Liver (tissue), 9 donors: ENCODE measurements around the gene MYO7B. TPM values are rescaled to one million over a fixed set of nuclear protein-coding genes. Genes with fewer than 3 reads are reported as not detected.

Experiments
- DNase-seq: peaks from one replicate; pipeline ENCODE4 v3.0.0-alpha.2; 2017; ENCODE audit warnings: low spot score
- H3K27ac ChIP-seq, 2 donors: one replicate each; pipeline ENCODE4 v1.7.0; 2013; ENCODE audit warnings: inconsistent platforms in 2 of 2, low read length in 2 of 2, control low read depth in 1 of 2, low read depth in 1 of 2, mild to moderate bottlenecking in 1 of 2
- H3K27me3 ChIP-seq, 4 donors: one replicate each; pipeline versions ENCODE4 v1.6.1 to v1.7.0; 2013; ENCODE audit warnings: low read length in 3 of 4, inconsistent platforms in 1 of 4, mild to moderate bottlenecking in 1 of 4, moderate library complexity in 1 of 4; ENCODE audit not compliant: control insufficient read depth in 4 of 4, insufficient read depth in 4 of 4
- H3K36me3 ChIP-seq, 4 donors: one replicate each; pipeline versions ENCODE4 v1.6.1 to v1.7.0; 2013; ENCODE audit warnings: low read length in 3 of 4, mild to moderate bottlenecking in 3 of 4, low read depth in 1 of 4, moderate library complexity in 1 of 4; ENCODE audit not compliant: control insufficient read depth in 4 of 4, insufficient read depth in 3 of 4
- H3K4me1 ChIP-seq, 4 donors: one replicate each; pipeline versions ENCODE4 v1.6.1 to v1.7.0; 2013; ENCODE audit warnings: low read length in 3 of 4, mild to moderate bottlenecking in 3 of 4, moderate library complexity in 1 of 4; ENCODE audit not compliant: control insufficient read depth in 4 of 4, insufficient read depth in 4 of 4
- H3K4me3 ChIP-seq, 3 donors: one replicate each; pipeline versions ENCODE4 v1.6.1 to v1.7.0; 2013; ENCODE audit warnings: low read length in 3 of 3, control low read depth in 1 of 3, low read depth in 1 of 3, mild to moderate bottlenecking in 1 of 3
- H3K9ac ChIP-seq, 2 donors: one replicate each; pipeline ENCODE4 v1.7.0; 2013; ENCODE audit warnings: low read length in 2 of 2, mild to moderate bottlenecking in 2 of 2, moderate library complexity in 2 of 2, control low read depth in 1 of 2, low read depth in 1 of 2
- H3K9me3 ChIP-seq, 4 donors: one replicate each; pipeline versions ENCODE4 v1.6.1 to v1.7.0; 2013; ENCODE audit warnings: low read length in 3 of 4; ENCODE audit not compliant: control insufficient read depth in 4 of 4
- FOXA1 ChIP-seq: IDR thresholded peaks from 2 replicates; pipeline ENCODE4 v1.6.1; 2016; ENCODE audit warnings: antibody characterized with exemption
- HNF4A ChIP-seq, 2 donors: conservative IDR thresholded peaks; 2 replicates each; pipeline ENCODE4 v1.6.1; 2016; ENCODE audit warnings: antibody characterized with exemption in 2 of 2, mild to moderate bottlenecking in 2 of 2
- HNF4G ChIP-seq: IDR thresholded peaks from 2 replicates; pipeline ENCODE4 v1.6.1; 2016; ENCODE audit warnings: antibody characterized with exemption
- JUND ChIP-seq, 2 donors: IDR thresholded peaks; 2 replicates each; pipeline ENCODE4 v1.6.1; 2016; ENCODE audit warnings: antibody characterized with exemption in 2 of 2
- RXRA ChIP-seq, 2 donors: IDR thresholded peaks; 2 replicates each; pipeline ENCODE4 v1.6.1; 2017 to 2018; ENCODE audit warnings: antibody characterized with exemption in 2 of 2, mild to moderate bottlenecking in 1 of 2
- SP1 ChIP-seq: IDR thresholded peaks from 2 replicates; pipeline ENCODE4 v1.6.1; 2018; ENCODE audit warnings: antibody characterized with exemption, mild to moderate bottlenecking
- TAF1 ChIP-seq: conservative IDR thresholded peaks from 2 replicates; pipeline ENCODE4 v1.6.1; 2016; ENCODE audit warnings: antibody characterized with exemption, mild to moderate bottlenecking
- YY1 ChIP-seq: IDR thresholded peaks from 2 replicates; pipeline ENCODE4 v1.6.1; 2016; ENCODE audit warnings: antibody characterized with exemption, mild to moderate bottlenecking
- WGBS: extraction: QIAGEN DNeasy Blood & Tissue Kit; methylation state at CpG from one replicate; pipeline ENCODE4 v1.1.7; 2013; 5-methylcytosine and 5-hydroxymethylcytosine counted together
- polyA plus RNA-seq, 2 donors: library from polyadenylated mRNA; stranded (reverse) in 1 of 2; unstranded in 1 of 2; fragments of 200-250 nt in 1 of 2; fragments of >200 nt in 1 of 2; fragmentation: Nextera tagmentation in 1 of 2; extraction: Ambion mirVana in 1 of 2; gene quantifications; one replicate each; pipeline versions ENCODE4 v1.2.1 to v1.2.3, GENCODE V29; 2013 to 2015
- total RNA-seq, 2 donors: library from RNA; depleted of rRNA; stranded (reverse); fragments of >200 nt; gene quantifications; one replicate each; pipeline ENCODE4 v1.2.3, GENCODE V29; 2014
- TF ChIP-seq, protein P1 (sequence below): IDR thresholded peaks from 2 replicates; pipeline ENCODE4 v1.6.1; 2016; ENCODE audit warnings: antibody characterized with exemption
- TF ChIP-seq, protein P2 (sequence below): fragments of 150-350 bp; IDR thresholded peaks from 2 replicates; pipeline ENCODE4 v1.5.1; 2017; ENCODE audit warnings: improper control_type of control experiment, low read depth, low read length; ENCODE audit not compliant: missing input control
- TF ChIP-seq, protein P3 (sequence below): IDR thresholded peaks from 2 replicates; pipeline ENCODE4 v1.6.1; 2016; ENCODE audit warnings: antibody characterized with exemption
- TF ChIP-seq, protein P4 (sequence below): IDR thresholded peaks from 2 replicates; pipeline ENCODE4 v1.6.1; 2016; ENCODE audit warnings: antibody characterized with exemption
- donor health status: healthy.
- donor health status: healthy.
- donor health status: healthy.
- donor health status: healthy.
- donor health status: healthy.

The MYO7B gene
- total and polyA plus RNA-seq, 4 donors, result 0.15 to 1.1 (median 0.64) TPM

DNA sequence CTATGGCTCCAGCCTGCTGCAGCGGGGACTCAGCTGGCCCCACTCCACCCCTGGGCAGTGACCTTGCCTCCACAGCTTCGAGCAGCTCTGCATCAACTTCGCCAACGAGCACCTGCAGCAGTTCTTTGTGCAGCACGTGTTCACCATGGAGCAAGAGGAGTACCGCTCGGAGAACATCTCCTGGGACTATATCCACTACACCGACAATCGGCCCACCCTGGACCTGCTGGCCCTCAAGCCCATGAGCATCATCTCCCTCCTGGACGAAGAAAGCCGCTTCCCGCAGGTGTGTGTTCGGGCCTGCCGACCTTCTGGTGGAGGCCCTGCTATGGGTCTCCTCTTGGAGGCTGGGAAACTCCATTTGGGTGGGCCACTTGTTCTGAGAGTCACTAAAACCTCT lies 48.6 kb downstream of the MYO7B start (continued):
- TF ChIP-seq, protein P1, sequence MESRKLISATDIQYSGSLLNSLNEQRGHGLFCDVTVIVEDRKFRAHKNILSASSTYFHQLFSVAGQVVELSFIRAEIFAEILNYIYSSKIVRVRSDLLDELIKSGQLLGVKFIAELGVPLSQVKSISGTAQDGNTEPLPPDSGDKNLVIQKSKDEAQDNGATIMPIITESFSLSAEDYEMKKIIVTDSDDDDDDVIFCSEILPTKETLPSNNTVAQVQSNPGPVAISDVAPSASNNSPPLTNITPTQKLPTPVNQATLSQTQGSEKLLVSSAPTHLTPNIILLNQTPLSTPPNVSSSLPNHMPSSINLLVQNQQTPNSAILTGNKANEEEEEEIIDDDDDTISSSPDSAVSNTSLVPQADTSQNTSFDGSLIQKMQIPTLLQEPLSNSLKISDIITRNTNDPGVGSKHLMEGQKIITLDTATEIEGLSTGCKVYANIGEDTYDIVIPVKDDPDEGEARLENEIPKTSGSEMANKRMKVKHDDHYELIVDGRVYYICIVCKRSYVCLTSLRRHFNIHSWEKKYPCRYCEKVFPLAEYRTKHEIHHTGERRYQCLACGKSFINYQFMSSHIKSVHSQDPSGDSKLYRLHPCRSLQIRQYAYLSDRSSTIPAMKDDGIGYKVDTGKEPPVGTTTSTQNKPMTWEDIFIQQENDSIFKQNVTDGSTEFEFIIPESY, result no peak
- no peak for TF ChIP-seq JUND (IDR thresholded peaks at IDR 0.05)
- TF ChIP-seq, protein P2, sequence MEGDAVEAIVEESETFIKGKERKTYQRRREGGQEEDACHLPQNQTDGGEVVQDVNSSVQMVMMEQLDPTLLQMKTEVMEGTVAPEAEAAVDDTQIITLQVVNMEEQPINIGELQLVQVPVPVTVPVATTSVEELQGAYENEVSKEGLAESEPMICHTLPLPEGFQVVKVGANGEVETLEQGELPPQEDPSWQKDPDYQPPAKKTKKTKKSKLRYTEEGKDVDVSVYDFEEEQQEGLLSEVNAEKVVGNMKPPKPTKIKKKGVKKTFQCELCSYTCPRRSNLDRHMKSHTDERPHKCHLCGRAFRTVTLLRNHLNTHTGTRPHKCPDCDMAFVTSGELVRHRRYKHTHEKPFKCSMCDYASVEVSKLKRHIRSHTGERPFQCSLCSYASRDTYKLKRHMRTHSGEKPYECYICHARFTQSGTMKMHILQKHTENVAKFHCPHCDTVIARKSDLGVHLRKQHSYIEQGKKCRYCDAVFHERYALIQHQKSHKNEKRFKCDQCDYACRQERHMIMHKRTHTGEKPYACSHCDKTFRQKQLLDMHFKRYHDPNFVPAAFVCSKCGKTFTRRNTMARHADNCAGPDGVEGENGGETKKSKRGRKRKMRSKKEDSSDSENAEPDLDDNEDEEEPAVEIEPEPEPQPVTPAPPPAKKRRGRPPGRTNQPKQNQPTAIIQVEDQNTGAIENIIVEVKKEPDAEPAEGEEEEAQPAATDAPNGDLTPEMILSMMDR, result no peak

DNA sequence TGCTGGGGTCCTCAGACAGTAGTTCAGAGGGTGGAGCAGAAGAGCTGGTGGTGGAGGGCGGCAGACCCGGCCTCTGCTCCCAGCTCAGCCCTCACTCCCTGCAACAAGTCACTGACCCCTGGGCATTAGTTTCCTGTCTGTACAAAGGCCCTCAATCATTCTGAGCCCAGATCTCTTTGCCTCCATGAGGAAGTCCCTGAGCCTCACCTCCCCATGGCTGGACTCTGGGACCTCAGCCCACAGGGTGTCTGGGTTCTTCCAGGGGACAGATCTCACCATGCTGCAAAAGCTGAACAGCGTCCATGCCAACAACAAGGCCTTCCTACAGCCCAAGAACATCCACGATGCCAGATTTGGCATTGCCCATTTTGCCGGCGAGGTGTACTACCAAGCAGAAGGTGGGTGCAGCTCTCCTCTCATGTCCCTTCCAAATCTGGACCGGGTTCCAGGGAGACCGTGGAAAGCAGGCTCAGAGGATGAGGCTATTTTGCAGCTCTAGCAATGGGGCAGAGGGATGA lies 49.1 kb downstream of the MYO7B start:
- H3K9ac ChIP-seq, result no peak overlapping the region

DNA sequence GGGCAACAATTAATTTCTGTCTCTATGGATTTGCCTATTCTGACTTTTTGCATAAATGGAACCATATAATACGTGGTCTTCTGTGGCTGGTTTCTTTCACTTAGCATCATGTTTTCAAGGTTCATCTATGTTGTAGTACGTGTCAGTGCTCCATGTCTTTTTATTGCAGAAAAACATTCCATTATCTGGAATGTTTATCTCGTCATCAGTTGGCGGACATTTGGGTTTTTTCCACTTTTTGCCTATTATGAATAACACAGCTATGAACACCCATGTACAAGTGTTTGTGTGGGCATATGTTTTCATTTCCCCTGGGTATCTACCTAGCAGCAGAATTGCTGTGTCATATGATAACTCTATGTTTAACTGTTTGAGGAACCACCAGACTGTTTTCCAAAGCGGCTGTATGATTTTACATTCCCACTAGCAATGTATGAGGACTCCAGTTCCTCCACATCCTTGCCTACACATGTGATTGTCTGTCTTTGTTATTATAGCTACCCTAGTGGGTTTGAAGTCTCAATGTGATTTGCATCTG lies 49.9 kb downstream of the MYO7B start:
- Histone ChIP-seq H3K9me3 (no peaks in the 10 kb centered on the region), H3K27ac (no peak overlapping the region), H3K4me3 (no peak overlapping the region), H3K36me3 (no peaks in the 10 kb centered on the region), H3K27me3 (no peaks in the 10 kb centered on the region), H3K4me1 (no peaks in the 10 kb centered on the region), H3K9ac (no peak overlapping the region)
- no peak for DNase-seq
- TF ChIP-seq, protein P1, result no peak
- TF ChIP-seq HNF4G, result no peak
- TF ChIP-seq YY1, result no peak
- no peak for TF ChIP-seq SP1
- no peak for TF ChIP-seq FOXA1
- no peak for TF ChIP-seq HNF4A (conservative IDR thresholded peaks at IDR 0.05)
- TF ChIP-seq, protein P3, sequence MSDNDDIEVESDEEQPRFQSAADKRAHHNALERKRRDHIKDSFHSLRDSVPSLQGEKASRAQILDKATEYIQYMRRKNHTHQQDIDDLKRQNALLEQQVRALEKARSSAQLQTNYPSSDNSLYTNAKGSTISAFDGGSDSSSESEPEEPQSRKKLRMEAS, result no peak
- TF ChIP-seq, protein P4, sequence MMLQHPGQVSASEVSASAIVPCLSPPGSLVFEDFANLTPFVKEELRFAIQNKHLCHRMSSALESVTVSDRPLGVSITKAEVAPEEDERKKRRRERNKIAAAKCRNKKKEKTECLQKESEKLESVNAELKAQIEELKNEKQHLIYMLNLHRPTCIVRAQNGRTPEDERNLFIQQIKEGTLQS, result no peak
- TF ChIP-seq RXRA (IDR thresholded peaks at IDR 0.05), result no peak
- TF ChIP-seq, protein P2, result no peak
- 92% methylated on average over 5 of the region's 5 CpGs for WGBS

More for the DNA sequence above, 49.1 kb downstream of the MYO7B start:
- H3K36me3 ChIP-seq, result no peaks in the 10 kb centered on the region
- TF ChIP-seq, protein P4, result no peak
- TF ChIP-seq TAF1 (no peak), RXRA (IDR thresholded peaks at IDR 0.05) (no peak), FOXA1 (no peak), HNF4A (conservative IDR thresholded peaks at IDR 0.05) (no peak)
- WGBS, result 86% methylated on average over 8 of the region's 8 CpGs
- H3K9me3 ChIP-seq, result no peaks in the 10 kb centered on the region
- H3K4me3 ChIP-seq, result no peak overlapping the region
- H3K27me3 ChIP-seq, result no peaks in the 10 kb centered on the region
- no peaks in the 10 kb centered on the region for H3K4me1 ChIP-seq
- DNase-seq, result no peak
- no peak overlapping the region for H3K27ac ChIP-seq
